ENCODE data around the gene FAM169A. TPM values are rescaled to one million over a fixed set of nuclear protein-coding genes. Genes with fewer than 3 reads are reported as not detected.
"Not testable (repeated sequence)": the region's sequence is repeated elsewhere in the genome, so short reads cannot be mapped to it uniquely, and the experiment has no call there.

FAM169A gene
- total and polyA plus RNA-seq, 2 donors (not counting 3 experiments of a cell fraction or from before 2014, with no cell fraction given) = 0.06 to 0.62 TPM

- Histone ChIP-seq H3K4me2 (ENCODE audit: insufficient read depth, low read length) (no peak overlapping the region), H3K79me2 (ENCODE audit: control insufficient read depth, insufficient read depth, low read length) (no peaks in the 10 kb centered on the region), H3K36me3 (ENCODE audit: control insufficient read depth in 2 of 2, extremely low read depth in 1 of 2, insufficient read depth in 2 of 2, low read length in 2 of 2) (no peaks in the 10 kb centered on the region), H2AFZ (ENCODE audit: low read depth, low read length) (no peak overlapping the region), H3K4me3 (replicated peaks in 1 of 3; ENCODE audit: insufficient read depth in 1 of 3, low read depth in 1 of 3, low read length in 3 of 3) (no peak overlapping the region), H4K20me1 (replicated peaks; ENCODE audit: control insufficient read depth, extremely low read depth, insufficient read depth, low read length) (no peaks in the 10 kb centered on the region), H3K9me1 (replicated peaks; ENCODE audit: control insufficient read depth, extremely low read depth, insufficient read depth, low read length) (no peaks in the 10 kb centered on the region), H3K27ac (ENCODE audit: insufficient read depth, low read depth, low read length) (no peak overlapping the region), H3K9me3 (replicated peaks; ENCODE audit: control insufficient read depth, insufficient read depth, low read length) (no peaks in the 10 kb centered on the region), H3K9ac (replicated peaks; ENCODE audit: extremely low read depth, insufficient read depth, low read length) (no peak overlapping the region), H3K27me3 (ENCODE audit: control insufficient read depth in 2 of 2, insufficient read depth in 2 of 2, low read length in 2 of 2) (no peaks in the 10 kb centered on the region), H3K4me1 (ENCODE audit: control insufficient read depth, extremely low read depth, insufficient read depth, low read length) (peaks cover 8% of the 10 kb centered on the region)
- no TSS peak for BruUV-seq (replicated peaks)
- CTCF ChIA-PET = interaction anchor here (1.5 to 4.8 kb wide), 3 partner anchors 10 to 241 kb away, joined by 5 to 48 read pairs (median 9); no protein-coding TSS in a partner anchor
- dilution Hi-C loops (cut with MboI; ENCODE audit: extremely low pct_ligation_motif_present, low sequenced_read_pairs) (no loop called here), intact Hi-C loops (cut with micrococcal nuclease) (no loop called here)
- TF ChIP-seq JUN (IDR thresholded peaks at IDR 0.05; ENCODE audit: borderline replicate concordance, insufficient read depth, insufficient read length, low read depth) (no peak), CTCF (IDR thresholded peaks at IDR 0.05; ENCODE audit: extremely low read depth in 1 of 2, insufficient read depth in 1 of 2, low read depth in 1 of 2, low read length in 2 of 2) (no peak), FOS (IDR thresholded peaks at IDR 0.05; ENCODE audit: borderline replicate concordance, insufficient read depth, low read length) (no peak)
- FAIRE-seq (no peak), DNase-seq (ENCODE audit: low read depth, low spot score) (no peak)
- POLR2A ChIA-PET = no interaction called here
These were observed 49.3 kb upstream of the FAM169A start for GRCh38 chr5:74915488-74915887.

- POLR2A ChIA-PET; intact Hi-C loops (cut with micrococcal nuclease): not testable (repeated sequence)
These were observed 45.2 kb upstream of the FAM169A start for GRCh38 chr5:74911421-74911820.

GRCh38 chr5:74909888-74910287 lies 43.7 kb upstream of the FAM169A start:
- H3K4me1 ChIP-seq (ENCODE audit: control insufficient read depth, extremely low read depth, insufficient read depth, low read length); intact Hi-C loops (cut with micrococcal nuclease); H3K4me2 ChIP-seq (ENCODE audit: insufficient read depth, low read length); H3K27me3 ChIP-seq (ENCODE audit: control insufficient read depth in 2 of 2, insufficient read depth in 2 of 2, low read length in 2 of 2); POLR2A ChIA-PET; dilution Hi-C loops (cut with MboI; ENCODE audit: extremely low pct_ligation_motif_present, low sequenced_read_pairs); H2AFZ ChIP-seq (ENCODE audit: low read depth, low read length); H3K9ac ChIP-seq (replicated peaks; ENCODE audit: extremely low read depth, insufficient read depth, low read length); BruUV-seq (replicated peaks); H3K27ac ChIP-seq (ENCODE audit: insufficient read depth, low read depth, low read length); H3K36me3 ChIP-seq (ENCODE audit: control insufficient read depth in 2 of 2, extremely low read depth in 1 of 2, insufficient read depth in 2 of 2, low read length in 2 of 2); H4K20me1 ChIP-seq (replicated peaks; ENCODE audit: control insufficient read depth, extremely low read depth, insufficient read depth, low read length); CTCF ChIA-PET; FAIRE-seq; H3K79me2 ChIP-seq (ENCODE audit: control insufficient read depth, insufficient read depth, low read length); H3K9me1 ChIP-seq (replicated peaks; ENCODE audit: control insufficient read depth, extremely low read depth, insufficient read depth, low read length); H3K4me3 ChIP-seq (replicated peaks in 1 of 3; ENCODE audit: insufficient read depth in 1 of 3, low read depth in 1 of 3, low read length in 3 of 3); H3K9me3 ChIP-seq (replicated peaks; ENCODE audit: control insufficient read depth, insufficient read depth, low read length); DNase-seq (ENCODE audit: low read depth, low spot score): not testable (repeated sequence)

More at GRCh38 chr5:74911421-74911820, 45.2 kb upstream of the FAM169A start:
- H3K27me3 ChIP-seq (ENCODE audit: control insufficient read depth in 2 of 2, insufficient read depth in 2 of 2, low read length in 2 of 2); H3K27ac ChIP-seq (ENCODE audit: insufficient read depth, low read depth, low read length); H4K20me1 ChIP-seq (replicated peaks; ENCODE audit: control insufficient read depth, extremely low read depth, insufficient read depth, low read length); H2AFZ ChIP-seq (ENCODE audit: low read depth, low read length); H3K9ac ChIP-seq (replicated peaks; ENCODE audit: extremely low read depth, insufficient read depth, low read length); H3K9me3 ChIP-seq (replicated peaks; ENCODE audit: control insufficient read depth, insufficient read depth, low read length); dilution Hi-C loops (cut with MboI; ENCODE audit: extremely low pct_ligation_motif_present, low sequenced_read_pairs); H3K36me3 ChIP-seq (ENCODE audit: control insufficient read depth in 2 of 2, extremely low read depth in 1 of 2, insufficient read depth in 2 of 2, low read length in 2 of 2); DNase-seq (ENCODE audit: low read depth, low spot score); H3K9me1 ChIP-seq (replicated peaks; ENCODE audit: control insufficient read depth, extremely low read depth, insufficient read depth, low read length); H3K4me2 ChIP-seq (ENCODE audit: insufficient read depth, low read length); FAIRE-seq; H3K4me1 ChIP-seq (ENCODE audit: control insufficient read depth, extremely low read depth, insufficient read depth, low read length); CTCF ChIA-PET; H3K4me3 ChIP-seq (replicated peaks in 1 of 3; ENCODE audit: insufficient read depth in 1 of 3, low read depth in 1 of 3, low read length in 3 of 3); BruUV-seq (replicated peaks); H3K79me2 ChIP-seq (ENCODE audit: control insufficient read depth, insufficient read depth, low read length): not testable (repeated sequence)
